ENCODE measurements around the gene BSG. TPM values are rescaled to one million over a fixed set of nuclear protein-coding genes. Genes with fewer than 3 reads are reported as not detected.

Gene BSG
- total RNA-seq, 1 experiment from 2014 or later: 758 TPM

GRCh38 chr19:524062-524674 lies 48.2 kb upstream of the BSG start:
- no peak overlapping the region for H3K4me3 Mint-ChIP-seq
- no peak overlapping the region for H3K27ac Mint-ChIP-seq
- peaks cover 39% of the 10 kb centered on the region for H3K27me3 Mint-ChIP-seq (ENCODE audit: low read depth)
- peak; percentile 39; the same call in 1 of the 2 replicates for TF ChIP-seq GABPB1 (CRISPR knock-in tag; IDR thresholded peaks at IDR 0.05)
- no peak for TF ChIP-seq E2F1 (CRISPR knock-in tag; IDR thresholded peaks at IDR 0.05)
- H3K4me1 Mint-ChIP-seq: peaks cover 8% of the 10 kb centered on the region
- POLR2A ChIA-PET: interaction anchor here (0.7 kb wide), 1 partner anchor 25 kb away, joined by 3 read pairs; no protein-coding TSS in a partner anchor
- peaks cover 9% of the 10 kb centered on the region for H3K9me3 Mint-ChIP-seq
- ATAC-seq (no peak), DNase-seq (ENCODE audit: low spot score) (no peak)
- CTCF ChIA-PET: interaction anchor here (1.7 to 3.5 kb wide), 2 partner anchors 14 to 18 kb away, joined by 10 to 16 read pairs; no protein-coding TSS in a partner anchor
- peaks cover 10% of the 10 kb centered on the region for H3K36me3 Mint-ChIP-seq

- Mint-ChIP-seq H3K9me3 (peaks cover 9% of the 10 kb centered on the region), H3K36me3 (peaks cover 8% of the 10 kb centered on the region), H3K4me1 (peaks cover 8% of the 10 kb centered on the region), H3K27ac (no peak overlapping the region), H3K27me3 (ENCODE audit: low read depth) (peaks cover 36% of the 10 kb centered on the region), H3K4me3 (no peak overlapping the region)
- DNase-seq (ENCODE audit: low spot score) (no peak), ATAC-seq (no peak; the same call in 1 of the 2 replicates)
- TF ChIP-seq ZNF232 (CRISPR knock-in tag; IDR thresholded peaks at IDR 0.05): no peak
- no peak for TF ChIP-seq NR3C1 (CRISPR knock-in tag; conservative IDR thresholded peaks at IDR 0.05; ENCODE audit: low read depth)
- ChIA-PET CTCF (interaction anchor here (1.0 to 3.5 kb wide), 3 partner anchors 15 to 141 kb away, joined by 3 to 16 read pairs (median 10); no protein-coding TSS in a partner anchor), POLR2A (no interaction called here)
These were observed 47.4 kb upstream of the BSG start for GRCh38 chr19:525029-525428.

- peaks cover 8% of the 10 kb centered on the region for H3K4me1 Mint-ChIP-seq
- peaks cover 7% of the 10 kb centered on the region for H3K9me3 Mint-ChIP-seq
- TF ChIP-seq ETV6 (CRISPR knock-in tag; IDR thresholded peaks at IDR 0.05): no peak
- no peak for TF ChIP-seq HMGXB4 (CRISPR knock-in tag; IDR thresholded peaks at IDR 0.05)
- TF ChIP-seq PRRX2 (CRISPR knock-in tag; IDR thresholded peaks at IDR 0.05): no peak
- TF ChIP-seq CREM (CRISPR knock-in tag; IDR thresholded peaks at IDR 0.05): no peak
- TF ChIP-seq JAZF1 (CRISPR knock-in tag; IDR thresholded peaks at IDR 0.05): no peak
- TF ChIP-seq TEAD1 (CRISPR knock-in tag; IDR thresholded peaks at IDR 0.05): no peak
- no peak overlapping the region for H3K27ac Mint-ChIP-seq
- ChIA-PET POLR2A (no interaction called here), CTCF (interaction anchor here (0.9 to 3.5 kb wide), 5 partner anchors 15 to 142 kb away, joined by 3 to 16 read pairs (median 5); no protein-coding TSS in a partner anchor)
- H3K36me3 Mint-ChIP-seq: peaks cover 6% of the 10 kb centered on the region
- H3K4me3 Mint-ChIP-seq: no peak overlapping the region
- ATAC-seq (no peak), DNase-seq (ENCODE audit: low spot score) (no peak)
- H3K27me3 Mint-ChIP-seq (ENCODE audit: low read depth): peaks cover 29% of the 10 kb centered on the region
These were observed 46.5 kb upstream of the BSG start for GRCh38 chr19:525857-526419.

GRCh38 chr19:530134-531008 lies 42.0 kb upstream of the BSG start:
- peak overlapping the region; percentile 70; the same call in 1 of the 2 replicates for H3K27ac Mint-ChIP-seq
- H3K4me1 Mint-ChIP-seq: peaks cover 12% of the 10 kb centered on the region
- no peaks in the 10 kb centered on the region for H3K36me3 Mint-ChIP-seq
- ChIA-PET CTCF (interaction anchor here (0.6 to 6.5 kb wide), 10 partner anchors 13 to 141 kb away, joined by 3 to 82 read pairs (median 4); partner anchors contain the start of gene TPGS1), POLR2A (interaction anchor here (0.5 to 2.3 kb wide), 6 partner anchors 11 to 767 kb away, joined by 3 to 8 read pairs (median 4); no protein-coding TSS in a partner anchor)
- no peaks in the 10 kb centered on the region for H3K9me3 Mint-ChIP-seq
- peaks cover 13% of the 10 kb centered on the region for H3K27me3 Mint-ChIP-seq (ENCODE audit: low read depth)
- ATAC-seq (no peak), DNase-seq (ENCODE audit: low spot score) (no peak)
- peak overlapping the region; percentile 76 for H3K4me3 Mint-ChIP-seq
- TF ChIP-seq E2F4 (CRISPR knock-in tag; IDR thresholded peaks at IDR 0.05; ENCODE audit: borderline replicate concordance, low read depth) (no peak), ESRRA (CRISPR knock-in tag; IDR thresholded peaks at IDR 0.05; ENCODE audit: borderline replicate concordance) (0 out of 2 replicates have a peak, but pooled peaks have one; percentile 17), ZNF219 (CRISPR knock-in tag; IDR thresholded peaks at IDR 0.05; ENCODE audit: borderline replicate concordance) (no peak), NFYB (CRISPR knock-in tag; conservative IDR thresholded peaks at IDR 0.05; ENCODE audit: low read depth) (no peak), CDX4 (CRISPR knock-in tag; IDR thresholded peaks at IDR 0.05; ENCODE audit: borderline replicate concordance) (no peak), GTF2I (CRISPR knock-in tag; conservative IDR thresholded peaks at IDR 0.05) (no peak), TEAD1 (CRISPR knock-in tag; IDR thresholded peaks at IDR 0.05) (no peak), IRF1 (CRISPR knock-in tag; IDR thresholded peaks at IDR 0.05) (no peak)

All from WTC11 (cell line).